GM10248 (cell line): Measurements from ENCODE around the gene TOX2.

Source experiments
- CTCF ChIA-PET: fragments of 300-600 bp; sonication (Branson Sonifier 250); formaldehyde crosslinking; extraction: SDS; loops from one replicate; lab custom pipeline; 2021; ENCODE audit warnings: antibody characterized with exemption; lab: Yijun Ruan, JAX
- POLR2A ChIA-PET: fragments of 350-650 bp; sonication (Branson Sonifier 250); formaldehyde crosslinking; extraction: SDS; loops from one replicate; lab custom pipeline; 2020; ENCODE audit warnings: antibody characterized with exemption; lab: Yijun Ruan, JAX
- DNase-seq: peaks from one replicate; pipeline ENCODE4 v3.0.0; 2012; ENCODE audit errors: extremely low spot score
- TF ChIP-seq, protein P1 (sequence below): IDR thresholded peaks from 2 replicates; pipeline ENCODE4 v1.5.1; 2012; ENCODE audit warnings: mild to moderate bottlenecking, low read depth; ENCODE audit errors: extremely low read depth, missing control alignments, control extremely low read depth

The TOX2 gene

DNA sequence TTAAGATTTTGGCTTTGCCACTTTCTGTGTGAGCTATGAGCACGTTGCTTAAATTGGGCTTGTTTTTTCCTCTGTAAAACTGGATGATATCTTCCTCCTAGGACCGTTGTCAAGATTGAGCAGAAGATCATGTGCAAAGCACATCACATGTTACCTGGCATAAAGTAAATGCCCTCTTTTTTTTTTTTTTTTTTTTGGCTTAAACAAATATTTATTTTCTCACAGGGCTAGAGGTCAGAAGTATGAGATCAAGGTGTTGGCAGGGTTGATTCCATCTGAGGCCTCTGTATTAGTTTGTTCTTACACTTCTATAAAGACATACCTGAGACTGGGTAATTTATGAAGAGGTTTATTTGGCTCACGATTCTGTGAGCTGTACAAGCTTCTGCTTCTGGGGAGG is 42.7 kb downstream of the TOX2 start:
- POLR2A ChIA-PET = no interaction called here

DNA sequence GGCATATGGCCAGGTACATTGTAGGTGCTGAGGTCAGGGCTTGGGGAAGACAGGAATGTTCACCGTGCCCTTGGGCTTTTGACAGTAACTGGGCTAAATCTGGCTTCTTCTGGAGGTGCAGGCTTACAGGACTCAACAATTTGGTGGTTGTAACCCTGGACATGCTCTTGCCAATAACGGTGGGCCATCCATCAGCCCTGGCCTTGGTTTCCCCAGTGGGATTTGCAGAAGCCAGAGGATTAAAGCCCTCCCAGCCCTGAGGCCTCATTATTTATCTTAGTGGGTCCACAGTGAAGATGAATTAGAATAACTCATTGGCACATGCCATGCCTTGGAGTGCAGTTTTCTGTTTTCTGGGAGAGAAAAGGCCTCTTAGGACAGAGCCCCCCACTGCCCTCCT is 44.0 kb downstream of the TOX2 start:
- no peak for DNase-seq
- CTCF ChIA-PET = interaction anchor here (1.7 kb wide), 1 partner anchor 25 kb away, joined by 5 read pairs; no protein-coding TSS in a partner anchor
- POLR2A ChIA-PET = no interaction called here
- TF ChIP-seq, protein P1, sequence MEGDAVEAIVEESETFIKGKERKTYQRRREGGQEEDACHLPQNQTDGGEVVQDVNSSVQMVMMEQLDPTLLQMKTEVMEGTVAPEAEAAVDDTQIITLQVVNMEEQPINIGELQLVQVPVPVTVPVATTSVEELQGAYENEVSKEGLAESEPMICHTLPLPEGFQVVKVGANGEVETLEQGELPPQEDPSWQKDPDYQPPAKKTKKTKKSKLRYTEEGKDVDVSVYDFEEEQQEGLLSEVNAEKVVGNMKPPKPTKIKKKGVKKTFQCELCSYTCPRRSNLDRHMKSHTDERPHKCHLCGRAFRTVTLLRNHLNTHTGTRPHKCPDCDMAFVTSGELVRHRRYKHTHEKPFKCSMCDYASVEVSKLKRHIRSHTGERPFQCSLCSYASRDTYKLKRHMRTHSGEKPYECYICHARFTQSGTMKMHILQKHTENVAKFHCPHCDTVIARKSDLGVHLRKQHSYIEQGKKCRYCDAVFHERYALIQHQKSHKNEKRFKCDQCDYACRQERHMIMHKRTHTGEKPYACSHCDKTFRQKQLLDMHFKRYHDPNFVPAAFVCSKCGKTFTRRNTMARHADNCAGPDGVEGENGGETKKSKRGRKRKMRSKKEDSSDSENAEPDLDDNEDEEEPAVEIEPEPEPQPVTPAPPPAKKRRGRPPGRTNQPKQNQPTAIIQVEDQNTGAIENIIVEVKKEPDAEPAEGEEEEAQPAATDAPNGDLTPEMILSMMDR = no peak

More for the DNA sequence above, 42.7 kb downstream of the TOX2 start:
- no peak for DNase-seq
- CTCF ChIA-PET = no interaction called here
- TF ChIP-seq, protein P1 = no peak

DNA sequence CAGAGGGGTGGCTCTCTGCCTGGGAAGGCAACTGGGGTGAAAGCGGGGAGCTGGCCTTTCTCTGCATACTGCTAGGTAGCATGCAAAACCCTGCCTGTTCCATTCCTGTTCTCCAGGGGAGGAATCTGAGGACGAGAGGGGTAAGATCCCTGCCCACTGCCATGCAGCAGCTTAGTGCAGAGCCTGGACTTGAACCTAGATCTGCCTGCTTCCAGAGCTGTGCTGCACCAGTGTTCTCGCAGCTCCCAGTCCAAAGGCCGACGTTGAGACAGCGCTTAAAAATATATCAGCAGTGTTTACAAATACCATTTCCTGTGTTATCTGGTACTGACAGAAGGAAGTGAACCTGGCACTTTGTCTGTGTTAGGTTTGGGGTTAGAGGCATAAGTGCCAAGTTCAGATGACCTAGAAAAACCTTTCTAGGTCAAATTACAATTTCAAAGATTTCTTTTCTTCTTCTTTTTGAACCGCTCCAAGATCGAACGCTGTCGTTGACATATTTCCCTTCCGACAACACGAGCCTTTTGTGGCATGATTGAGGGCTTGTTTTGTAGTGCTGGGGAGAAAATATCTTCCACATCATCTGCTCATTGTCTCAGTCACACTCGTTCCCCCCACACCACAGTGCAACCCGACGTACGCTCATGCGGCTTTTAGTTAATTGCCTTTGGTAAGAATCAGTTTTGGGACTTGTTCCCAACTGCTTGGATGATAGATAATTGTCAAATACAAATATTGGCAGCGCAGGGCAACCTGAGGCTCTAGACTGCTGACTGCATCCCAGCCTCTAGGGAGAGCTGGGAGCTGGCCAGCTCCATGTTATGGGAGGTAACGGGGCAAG is 44.6 kb downstream of the TOX2 start:
- TF ChIP-seq, protein P1 = no peak
- no peak for DNase-seq
- ChIA-PET POLR2A (no interaction called here), CTCF (interaction anchor here (1.7 to 1.9 kb wide), 2 partner anchors 23 to 25 kb away, joined by 5 to 7 read pairs; no protein-coding TSS in a partner anchor)

DNA sequence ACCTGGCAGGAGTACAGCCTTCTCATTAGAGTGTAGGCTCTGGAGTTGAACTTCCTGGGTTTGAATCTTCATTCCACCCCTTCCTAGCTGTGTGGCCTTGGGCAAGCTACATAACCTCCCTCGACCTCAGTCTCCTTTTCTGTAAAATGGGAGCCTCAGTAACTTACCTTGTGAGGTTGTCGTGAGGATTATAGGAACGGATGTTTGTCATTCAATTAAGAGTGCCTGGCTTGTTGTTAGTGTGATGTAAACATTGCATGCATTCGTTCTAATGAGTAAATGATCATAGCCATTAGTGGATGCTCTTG is 45.2 kb downstream of the TOX2 start:
- no peak for DNase-seq
- CTCF ChIA-PET = interaction anchor here (1.7 to 1.9 kb wide), 2 partner anchors 22 to 24 kb away, joined by 5 to 7 read pairs; no protein-coding TSS in a partner anchor
- TF ChIP-seq, protein P1 = no peak
- POLR2A ChIA-PET = no interaction called here

DNA sequence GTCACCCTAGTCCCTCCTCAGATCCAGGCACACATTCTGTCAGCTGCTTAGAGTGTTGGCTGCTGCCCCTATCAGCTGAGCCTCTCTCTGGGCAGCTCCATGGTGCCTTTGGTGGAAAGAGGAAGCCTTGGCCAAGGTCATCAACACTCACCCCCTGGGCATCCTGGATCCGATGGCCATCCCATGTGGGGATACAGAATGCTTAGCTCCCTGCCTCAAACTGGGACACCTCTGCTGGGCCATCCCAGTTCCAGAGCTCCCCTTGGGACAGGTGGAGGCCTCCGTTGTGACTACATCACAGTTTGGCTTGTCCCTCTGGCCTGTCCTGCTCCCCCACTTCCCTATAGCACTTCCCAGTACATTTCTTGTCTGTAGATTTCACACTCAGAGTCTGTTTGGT is 45.6 kb downstream of the TOX2 start:
- CTCF ChIA-PET = interaction anchor here (1.7 to 1.9 kb wide), 2 partner anchors 22 to 24 kb away, joined by 5 to 7 read pairs; no protein-coding TSS in a partner anchor
- POLR2A ChIA-PET = no interaction called here

DNA sequence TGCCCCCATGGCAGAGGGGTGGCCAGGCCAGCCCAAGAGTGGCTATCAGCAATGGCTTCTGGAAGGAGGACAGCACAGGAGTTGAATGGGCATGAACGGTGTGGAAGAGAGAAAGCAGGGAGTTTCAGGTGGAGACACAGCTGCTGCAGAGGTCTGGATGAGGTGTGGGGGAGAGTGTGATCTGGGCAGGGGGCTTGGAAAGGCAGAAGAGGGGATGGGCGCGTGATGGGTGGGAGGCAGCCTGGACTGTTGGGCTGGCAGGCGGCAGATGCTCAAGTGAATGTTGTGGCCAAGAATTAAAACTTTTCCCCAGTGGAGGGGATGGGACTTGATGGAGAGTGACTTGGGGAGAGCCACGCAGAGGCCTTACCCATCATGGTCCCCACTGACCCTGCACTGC is 46.5 kb downstream of the TOX2 start:
- CTCF ChIA-PET = interaction anchor here (1.9 kb wide), 1 partner anchor 21 kb away, joined by 7 read pairs; no protein-coding TSS in a partner anchor
- no peak for DNase-seq
- POLR2A ChIA-PET = no interaction called here
- TF ChIP-seq, protein P1 = no peak

More for the DNA sequence above, 45.6 kb downstream of the TOX2 start:
- TF ChIP-seq, protein P1 = no peak
- DNase-seq = no peak
